Measurements from ENCODE around the gene TMEM134.

DNA sequence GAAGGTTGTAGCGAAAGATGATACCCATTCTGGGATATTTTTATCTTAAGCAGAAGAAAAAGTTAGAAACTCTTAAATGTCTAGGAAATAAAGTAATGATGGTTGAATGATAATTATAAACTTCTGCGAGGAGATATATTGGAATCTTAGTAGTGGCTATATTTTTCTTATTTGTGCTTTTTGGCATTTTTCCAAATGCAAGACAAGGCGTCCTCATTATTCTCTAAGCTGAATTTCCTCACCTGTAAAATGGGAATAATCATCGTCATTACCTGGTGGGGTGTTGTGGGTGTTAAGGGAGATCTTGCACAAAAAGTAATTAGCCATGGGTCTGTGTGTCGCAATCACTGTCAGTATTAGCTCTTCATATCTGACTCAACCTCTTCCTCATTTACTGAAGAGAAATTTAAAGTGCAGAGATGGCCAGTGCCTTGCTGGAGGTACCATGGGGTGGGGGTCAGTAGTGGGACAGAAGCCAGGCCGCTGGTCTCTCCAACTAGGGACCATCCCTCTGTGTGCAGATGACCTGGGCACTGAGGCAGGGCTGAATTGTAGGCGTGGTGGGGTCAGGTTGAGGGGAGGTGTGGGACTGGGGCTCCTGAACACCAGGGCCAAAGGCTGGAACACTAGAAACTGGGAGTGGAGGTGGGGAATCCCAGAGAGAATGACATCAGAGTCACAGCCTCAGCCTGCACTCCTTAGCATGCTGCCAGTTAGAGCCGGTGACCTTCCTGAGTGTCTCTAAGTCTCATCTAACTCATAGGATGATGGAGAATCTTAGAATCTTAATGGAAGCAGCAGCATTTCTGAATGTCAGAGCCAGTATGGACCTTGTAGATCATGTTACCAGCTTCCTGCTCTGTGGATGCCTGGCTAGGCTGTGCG lies 32.0 kb upstream of the TMEM134 start:
- TF ChIP-seq, protein P1, sequence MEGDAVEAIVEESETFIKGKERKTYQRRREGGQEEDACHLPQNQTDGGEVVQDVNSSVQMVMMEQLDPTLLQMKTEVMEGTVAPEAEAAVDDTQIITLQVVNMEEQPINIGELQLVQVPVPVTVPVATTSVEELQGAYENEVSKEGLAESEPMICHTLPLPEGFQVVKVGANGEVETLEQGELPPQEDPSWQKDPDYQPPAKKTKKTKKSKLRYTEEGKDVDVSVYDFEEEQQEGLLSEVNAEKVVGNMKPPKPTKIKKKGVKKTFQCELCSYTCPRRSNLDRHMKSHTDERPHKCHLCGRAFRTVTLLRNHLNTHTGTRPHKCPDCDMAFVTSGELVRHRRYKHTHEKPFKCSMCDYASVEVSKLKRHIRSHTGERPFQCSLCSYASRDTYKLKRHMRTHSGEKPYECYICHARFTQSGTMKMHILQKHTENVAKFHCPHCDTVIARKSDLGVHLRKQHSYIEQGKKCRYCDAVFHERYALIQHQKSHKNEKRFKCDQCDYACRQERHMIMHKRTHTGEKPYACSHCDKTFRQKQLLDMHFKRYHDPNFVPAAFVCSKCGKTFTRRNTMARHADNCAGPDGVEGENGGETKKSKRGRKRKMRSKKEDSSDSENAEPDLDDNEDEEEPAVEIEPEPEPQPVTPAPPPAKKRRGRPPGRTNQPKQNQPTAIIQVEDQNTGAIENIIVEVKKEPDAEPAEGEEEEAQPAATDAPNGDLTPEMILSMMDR (IDR thresholded peaks at IDR 0.05): no peak
- no peak for TF ChIP-seq POLR2A (IDR thresholded peaks at IDR 0.05)

All from Peyer's patch (tissue), 4 donors.